Thyroid gland (tissue), 4 donors: ENCODE data around the gene C1orf56.

Source experiments
- POLR2A ChIP-seq, 2 donors: fragments of 450-650 bp; IDR thresholded peaks; one replicate each; pipeline ENCODE4 v1.6.1; 2017; ENCODE audit warnings: antibody characterized with exemption in 2 of 2, mild to moderate bottlenecking in 2 of 2, moderate library complexity in 1 of 2
- TF ChIP-seq, protein P1 (sequence below), 6 experiments: fragments of 200-600 bp in 3 of 6; fragments of 450-650 bp in 3 of 6; sonication (generic) in 3 of 6; IDR thresholded peaks; one replicate each; pipeline ENCODE4 v1.5.1; 2016 to 2019; ENCODE audit warnings: antibody characterized with exemption in 6 of 6, mild to moderate bottlenecking in 2 of 6, inconsistent platforms in 1 of 6, moderate library complexity in 1 of 6

DNA sequence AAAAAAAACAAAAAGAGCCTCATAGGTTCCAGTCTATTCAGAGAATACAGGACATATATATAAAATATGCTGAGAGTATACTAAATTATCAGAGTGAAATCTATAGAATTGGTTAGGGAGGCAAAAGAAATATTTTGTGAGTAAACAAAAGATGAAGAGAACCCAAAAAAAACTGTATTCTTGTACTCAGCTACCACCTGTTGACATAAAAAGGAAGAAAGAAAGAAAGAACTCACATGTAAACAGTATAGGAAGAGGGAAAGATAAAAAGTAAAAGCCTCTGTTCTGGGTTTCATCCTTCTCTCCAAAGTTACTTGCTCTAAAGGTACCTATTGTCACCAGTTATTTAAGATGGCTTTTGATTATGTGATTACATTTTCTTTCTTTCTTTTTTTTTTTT lies 21.1 kb upstream of the C1orf56 start:
- TF ChIP-seq, protein P1, sequence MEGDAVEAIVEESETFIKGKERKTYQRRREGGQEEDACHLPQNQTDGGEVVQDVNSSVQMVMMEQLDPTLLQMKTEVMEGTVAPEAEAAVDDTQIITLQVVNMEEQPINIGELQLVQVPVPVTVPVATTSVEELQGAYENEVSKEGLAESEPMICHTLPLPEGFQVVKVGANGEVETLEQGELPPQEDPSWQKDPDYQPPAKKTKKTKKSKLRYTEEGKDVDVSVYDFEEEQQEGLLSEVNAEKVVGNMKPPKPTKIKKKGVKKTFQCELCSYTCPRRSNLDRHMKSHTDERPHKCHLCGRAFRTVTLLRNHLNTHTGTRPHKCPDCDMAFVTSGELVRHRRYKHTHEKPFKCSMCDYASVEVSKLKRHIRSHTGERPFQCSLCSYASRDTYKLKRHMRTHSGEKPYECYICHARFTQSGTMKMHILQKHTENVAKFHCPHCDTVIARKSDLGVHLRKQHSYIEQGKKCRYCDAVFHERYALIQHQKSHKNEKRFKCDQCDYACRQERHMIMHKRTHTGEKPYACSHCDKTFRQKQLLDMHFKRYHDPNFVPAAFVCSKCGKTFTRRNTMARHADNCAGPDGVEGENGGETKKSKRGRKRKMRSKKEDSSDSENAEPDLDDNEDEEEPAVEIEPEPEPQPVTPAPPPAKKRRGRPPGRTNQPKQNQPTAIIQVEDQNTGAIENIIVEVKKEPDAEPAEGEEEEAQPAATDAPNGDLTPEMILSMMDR (IDR thresholded peaks at IDR 0.05) = no peak
- no peak for TF ChIP-seq POLR2A (IDR thresholded peaks at IDR 0.05)
